Body of pancreas (tissue), 4 donors: ENCODE data around the gene PNLIPRP1. TPM values are rescaled to one million over a fixed set of nuclear protein-coding genes. Genes with fewer than 3 reads are reported as not detected.

Experiments used
- ATAC-seq: fragments of 150-250 bp; one replicate; pipeline ENCODE4 v1.9.1; 2016
- DNase-seq, 4 donors: peaks; one replicate each; pipeline ENCODE4 v3.0.0-alpha.2; 2019
- H3K27ac ChIP-seq, 4 donors: fragments of 200-600 bp; sonication (generic); 1 replicate in 3 of 4; 2 replicates in 1 of 4; pipeline versions ENCODE4 v1.5.1 to v1.6.1; 2016 to 2019; ENCODE audit warnings: mild to moderate bottlenecking in 1 of 4, mixed read lengths in 1 of 4, moderate library complexity in 1 of 4
- H3K27me3 ChIP-seq, 2 donors: fragments of 200-600 bp; sonication (generic); one replicate each; pipeline ENCODE4 v1.6.0; 2016; ENCODE audit warnings: mild to moderate bottlenecking in 1 of 2
- H3K36me3 ChIP-seq, 2 donors: fragments of 200-600 bp; sonication (generic); replicated peaks in 1 of 2; 2 replicates each; pipeline ENCODE4 v1.5.1; 2016; ENCODE audit warnings: low read depth in 2 of 2; ENCODE audit not compliant: insufficient read depth in 1 of 2
- H3K4me1 ChIP-seq: fragments of 200-600 bp; sonication (generic); one replicate; pipeline ENCODE4 v1.6.0; 2016
- H3K4me3 ChIP-seq, 2 donors: fragments of 200-600 bp; sonication (generic); 1 replicate in 1 of 2; 2 replicates in 1 of 2; pipeline ENCODE4 v1.5.1; 2016 to 2019
- H3K9me3 ChIP-seq, 3 donors: fragments of 200-600 bp; sonication (generic); 1 replicate in 2 of 3; 2 replicates in 1 of 3; pipeline ENCODE4 v1.5.1; 2016
- POLR2A ChIP-seq, 3 donors: fragments of 450-650 bp; IDR thresholded peaks; one replicate each; pipeline ENCODE4 v1.6.1; 2016; ENCODE audit warnings: antibody characterized with exemption in 3 of 3, mild to moderate bottlenecking in 2 of 3
- WGBS, 2 donors: methylation state at CpG; one replicate each; pipeline ENCODE4 v1.1.5; 2017; 5-methylcytosine and 5-hydroxymethylcytosine counted together
- intact Hi-C: fragments of 100-400 bp; cut with DNase I; formaldehyde crosslinking; loops from one replicate; pipeline ENCODE4 v1.15.1; 2023
- total RNA-seq, 2 donors: library from RNA; depleted of rRNA; stranded (reverse); fragments of >200 nt; gene quantifications; one replicate each; pipeline ENCODE4 v1.1.0, GENCODE V29; 2016
- TF ChIP-seq, protein P1 (sequence below), 7 experiments: fragments of 450-650 bp in 4 of 7; fragments of 200-600 bp in 3 of 7; sonication (generic) in 3 of 7; IDR thresholded peaks; one replicate each; pipeline ENCODE4 v1.5.1; 2016 to 2019; ENCODE audit warnings: antibody characterized with exemption in 7 of 7

The PNLIPRP1 gene
- total RNA-seq, 2 donors from 2014 or later = 3,318 to 4,534 TPM

DNA sequence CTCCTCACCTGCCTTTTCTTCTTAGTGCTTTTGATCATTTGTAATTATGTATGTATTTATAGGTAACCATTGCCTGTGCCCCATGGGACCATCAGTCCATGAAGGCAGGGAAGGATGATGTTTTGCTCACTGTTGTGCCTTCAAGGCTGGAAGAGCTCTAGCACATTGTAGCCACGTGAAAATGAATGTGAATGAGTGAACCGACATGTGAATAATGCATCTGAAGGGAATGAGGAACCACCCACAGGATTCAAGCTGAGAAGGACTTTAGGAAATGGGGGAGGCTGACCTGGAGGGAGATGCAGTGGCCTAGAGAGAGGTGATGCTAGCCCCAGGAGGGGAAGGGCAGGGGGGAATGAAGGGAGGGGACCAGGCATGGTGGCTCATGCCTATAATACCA lies 24.0 kb downstream of the PNLIPRP1 start:
- Histone ChIP-seq H3K36me3 (no peaks in the 10 kb centered on the region), H3K27me3 (no peaks in the 10 kb centered on the region), H3K27ac (peak overlapping the region; percentile 87 to 97 (median 88)), H3K4me3 (peak overlapping the region; percentile 4 to 14), H3K4me1 (peaks cover 68% of the 10 kb centered on the region), H3K9me3 (no peaks in the 10 kb centered on the region)
- peak in 1 of 4 donors; percentile 33 for DNase-seq
- WGBS, 2 donors = 33% methylated on average over 2 of the region's 2 CpGs
- intact Hi-C loops = no loop called here
- TF ChIP-seq, protein P1, sequence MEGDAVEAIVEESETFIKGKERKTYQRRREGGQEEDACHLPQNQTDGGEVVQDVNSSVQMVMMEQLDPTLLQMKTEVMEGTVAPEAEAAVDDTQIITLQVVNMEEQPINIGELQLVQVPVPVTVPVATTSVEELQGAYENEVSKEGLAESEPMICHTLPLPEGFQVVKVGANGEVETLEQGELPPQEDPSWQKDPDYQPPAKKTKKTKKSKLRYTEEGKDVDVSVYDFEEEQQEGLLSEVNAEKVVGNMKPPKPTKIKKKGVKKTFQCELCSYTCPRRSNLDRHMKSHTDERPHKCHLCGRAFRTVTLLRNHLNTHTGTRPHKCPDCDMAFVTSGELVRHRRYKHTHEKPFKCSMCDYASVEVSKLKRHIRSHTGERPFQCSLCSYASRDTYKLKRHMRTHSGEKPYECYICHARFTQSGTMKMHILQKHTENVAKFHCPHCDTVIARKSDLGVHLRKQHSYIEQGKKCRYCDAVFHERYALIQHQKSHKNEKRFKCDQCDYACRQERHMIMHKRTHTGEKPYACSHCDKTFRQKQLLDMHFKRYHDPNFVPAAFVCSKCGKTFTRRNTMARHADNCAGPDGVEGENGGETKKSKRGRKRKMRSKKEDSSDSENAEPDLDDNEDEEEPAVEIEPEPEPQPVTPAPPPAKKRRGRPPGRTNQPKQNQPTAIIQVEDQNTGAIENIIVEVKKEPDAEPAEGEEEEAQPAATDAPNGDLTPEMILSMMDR (IDR thresholded peaks at IDR 0.05) = no peak
- TF ChIP-seq POLR2A (IDR thresholded peaks at IDR 0.05) = no peak
- no peak for ATAC-seq

DNA sequence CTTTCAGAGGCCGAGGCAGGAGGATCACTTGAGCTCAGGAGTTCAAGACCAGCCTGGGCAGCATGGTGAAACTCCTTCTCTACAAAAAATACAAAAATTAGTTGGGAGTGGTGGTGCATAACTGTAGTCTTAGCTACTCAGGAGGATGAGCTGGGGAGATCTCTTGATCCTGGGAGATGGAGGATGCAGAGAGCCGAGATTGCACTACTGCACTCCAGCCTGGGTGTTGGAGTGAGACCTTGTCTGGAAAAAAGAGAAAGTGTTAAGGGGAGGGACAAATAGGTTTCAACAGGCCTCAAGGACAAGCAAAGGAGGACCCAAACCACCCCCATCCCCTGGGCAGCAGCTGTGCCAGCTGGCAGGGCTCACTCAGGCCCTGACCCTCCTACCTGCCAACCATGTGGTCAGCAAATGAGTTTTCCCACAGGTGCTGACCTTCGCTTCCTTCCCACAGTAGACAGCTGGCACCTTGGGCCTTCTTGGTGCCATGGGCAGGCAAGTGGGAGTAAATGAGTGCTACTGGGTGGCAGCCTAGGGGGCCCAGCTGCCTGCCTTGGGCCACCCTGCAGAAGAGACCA lies 24.5 kb downstream of the PNLIPRP1 start:
- intact Hi-C loops = no loop called here
- peak; percentile 56 for ATAC-seq

DNA sequence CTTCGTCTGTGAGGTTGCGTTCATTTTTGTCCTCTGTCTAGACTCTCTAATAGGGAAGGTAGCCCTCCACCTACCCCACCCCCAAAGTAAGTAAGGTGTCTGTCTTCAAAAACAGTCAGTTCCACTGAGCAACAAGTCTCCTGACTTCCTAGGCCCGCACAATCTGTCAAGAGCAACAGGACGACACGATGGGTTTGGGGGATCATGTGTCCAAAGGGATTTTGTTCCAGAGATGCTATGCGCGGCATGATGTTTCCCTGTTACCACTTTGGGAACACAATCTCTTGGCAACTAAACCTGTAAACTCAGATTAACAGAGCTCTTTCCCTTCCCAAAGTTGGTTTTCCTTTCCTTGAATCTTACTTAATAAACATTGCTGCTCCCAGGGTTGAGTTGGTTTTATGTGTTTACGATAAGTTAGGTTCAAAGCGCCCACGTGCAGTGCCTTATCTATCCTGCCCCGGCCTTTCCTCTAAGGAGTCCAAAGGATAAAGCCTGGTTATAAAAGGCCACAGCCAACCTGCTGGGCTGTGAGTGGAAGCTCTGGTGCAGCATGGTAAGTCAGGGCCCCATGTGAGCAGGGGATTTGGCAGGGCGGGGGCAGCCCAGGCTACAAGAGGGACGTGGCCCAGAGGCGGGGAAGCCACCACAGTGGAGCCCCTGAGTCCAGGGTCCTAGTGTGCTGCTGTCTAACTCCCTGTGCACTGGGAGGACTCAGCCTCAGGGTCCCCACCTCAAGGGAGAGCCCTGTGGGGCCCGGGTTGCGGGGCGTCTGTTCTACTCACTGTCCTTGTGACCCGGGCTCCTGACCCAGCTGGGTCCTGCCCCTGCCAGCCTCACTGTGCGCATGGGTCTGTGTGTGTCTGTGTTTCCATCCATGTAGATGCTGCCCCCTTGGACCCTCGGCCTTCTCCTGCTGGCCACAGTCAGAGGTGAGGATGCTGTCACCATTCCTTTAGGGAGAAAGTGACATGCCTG lies 30.0 kb downstream of the PNLIPRP1 start, which contains the start of gene PNLIPRP2:
PNLIPRP2 (plus strand) TSS at position 531 of the 978 bp plus-strand sequence.
- Histone ChIP-seq H3K4me1 (peaks cover 46% of the 10 kb centered on the region), H3K9me3 (no peaks in the 10 kb centered on the region), H3K27ac (peak within 1 kb of the TSS; percentile 85 to 97 (median 88)), H3K27me3 (no peaks in the 10 kb centered on the region), H3K4me3 (peak within 1 kb of the TSS; percentile 64 to 68), H3K36me3 (no peaks in the 10 kb centered on the region)
- peak; percentile 83 to 94 (median 90) for DNase-seq
- ATAC-seq = peak; percentile 65
- intact Hi-C loops = no loop called here
- peak; percentile 98 to 99 (median 99) for TF ChIP-seq POLR2A (IDR thresholded peaks at IDR 0.05)
- TF ChIP-seq, protein P1 (IDR thresholded peaks at IDR 0.05) = no peak
- 28 to 35% methylated on average over 11 to 20 of the region's 20 CpGs for WGBS, 2 donors

More for the DNA sequence above, 24.5 kb downstream of the PNLIPRP1 start:
- Histone ChIP-seq H3K27ac (peak overlapping the region; percentile 87 to 97 (median 88)), H3K36me3 (no peaks in the 10 kb centered on the region), H3K4me3 (peak overlapping the region; percentile 4 to 14), H3K9me3 (no peaks in the 10 kb centered on the region), H3K27me3 (no peaks in the 10 kb centered on the region), H3K4me1 (peaks cover 68% of the 10 kb centered on the region)
- peak; percentile 95 to 97 (median 96) for DNase-seq
- WGBS, 2 donors = 44 to 52% methylated on average over 3 of the region's 3 CpGs
- TF ChIP-seq, protein P1 (IDR thresholded peaks at IDR 0.05) = no peak
- peak; percentile 49 to 92 (median 84) for TF ChIP-seq POLR2A (IDR thresholded peaks at IDR 0.05)

DNA sequence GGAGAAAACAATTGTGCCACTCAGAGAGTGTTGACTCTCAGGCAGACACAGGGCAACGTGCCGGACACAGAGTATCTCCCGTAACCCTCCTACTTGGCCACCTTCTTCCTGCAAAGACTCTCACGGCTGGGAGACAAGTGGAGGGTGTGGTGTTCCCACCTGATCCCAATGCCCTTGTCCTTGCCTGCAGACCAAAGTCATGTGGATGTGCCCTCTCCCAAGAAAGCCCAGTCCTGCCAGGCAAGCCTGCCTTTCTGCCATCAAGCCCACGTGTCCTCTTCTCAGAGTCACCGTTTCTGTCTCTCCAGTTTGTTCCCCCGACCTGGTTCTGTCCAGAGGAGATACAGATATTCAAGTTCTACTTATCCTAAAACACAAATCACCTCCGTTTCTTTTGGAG lies 30.7 kb downstream of the PNLIPRP1 start:
- peak overlapping the region; percentile 64 to 68 for H3K4me3 ChIP-seq
- peaks cover 51% of the 10 kb centered on the region for H3K4me1 ChIP-seq
- ATAC-seq (no peak), DNase-seq (peak in 3 of 4 donors; percentile 28 to 45 (median 43))
- intact Hi-C loops = no loop called here
- no peak for TF ChIP-seq POLR2A (IDR thresholded peaks at IDR 0.05)
- TF ChIP-seq, protein P1 (IDR thresholded peaks at IDR 0.05) = no peak
- H3K36me3 ChIP-seq = no peaks in the 10 kb centered on the region
- H3K9me3 ChIP-seq = no peaks in the 10 kb centered on the region
- WGBS, 2 donors = 40 to 52% methylated on average over 7 to 8 of the region's 8 CpGs
- no peaks in the 10 kb centered on the region for H3K27me3 ChIP-seq
- H3K27ac ChIP-seq = peak overlapping the region; percentile 85 to 97 (median 88)
